ENCODE data around the gene FAM9C.

DNA sequence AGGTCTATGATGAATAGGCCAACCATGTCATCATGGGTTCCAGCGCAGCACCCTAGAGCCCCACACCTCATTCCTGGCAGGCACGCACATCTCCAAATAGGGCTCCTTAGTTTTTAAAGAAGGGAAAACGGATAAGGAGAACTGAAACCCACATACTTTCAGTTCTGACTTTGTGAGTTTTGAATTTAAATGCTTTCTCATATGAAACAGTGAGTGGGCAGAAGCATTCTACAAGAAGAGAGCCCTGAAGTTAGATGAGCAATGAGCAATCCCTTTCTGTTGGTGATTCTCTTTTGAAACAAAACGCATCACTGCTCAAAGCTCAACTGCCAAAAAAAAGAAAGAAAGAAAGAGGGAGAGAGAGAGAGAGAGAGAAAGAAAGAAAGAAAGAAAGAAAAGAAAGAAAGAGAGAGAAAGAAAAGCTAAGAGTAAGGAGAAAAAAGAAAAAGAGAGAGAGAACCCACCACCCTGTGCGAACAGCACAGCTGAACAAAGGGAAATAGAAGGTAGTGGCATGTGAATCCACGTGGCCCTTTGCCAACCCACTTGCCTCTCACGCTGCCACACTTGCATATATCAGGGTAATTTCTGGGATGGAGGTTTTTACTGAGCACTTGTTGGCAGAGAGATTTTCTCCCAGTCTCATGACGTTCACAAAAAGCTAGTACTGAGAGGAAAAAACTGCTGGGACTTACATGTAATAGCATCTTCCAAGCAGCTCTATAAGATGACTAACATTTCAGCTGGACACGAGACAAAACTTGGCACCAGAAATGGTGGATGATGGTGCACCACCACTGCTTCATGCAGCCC is 38.6 kb downstream of the FAM9C start:
- TF ChIP-seq POLR2A (IDR thresholded peaks at IDR 0.05; ENCODE audit: low read length): no peak
- no peak for TF ChIP-seq GATA1 (IDR thresholded peaks at IDR 0.05; ENCODE audit: low read depth, low read length)
